Breast epithelium (tissue), 4 donors: ENCODE data around the gene GAK. TPM values are rescaled to one million over a fixed set of nuclear protein-coding genes. Genes with fewer than 3 reads are reported as not detected.

Experiments
- DNase-seq, 2 donors: peaks; one replicate each; pipeline ENCODE4 v3.0.0-alpha.2; 2019; ENCODE audit warnings: low spot score in 2 of 2
- H3K27ac ChIP-seq, 2 donors: fragments of 200-600 bp; sonication (generic) in 1 of 2; one replicate each; pipeline ENCODE4 v1.5.1; 2016 to 2019; ENCODE audit warnings: mild to moderate bottlenecking in 1 of 2
- H3K27me3 ChIP-seq, 2 donors: fragments of 200-600 bp; sonication (generic) in 1 of 2; one replicate each; pipeline versions ENCODE4 v1.5.1 to v1.6.0; 2017 to 2019; ENCODE audit warnings: control low read depth in 1 of 2, mild to moderate bottlenecking in 1 of 2
- H3K36me3 ChIP-seq: fragments of 200-600 bp; one replicate; pipeline ENCODE4 v1.5.1; 2019
- H3K4me1 ChIP-seq, 2 donors: fragments of 200-600 bp; sonication (generic); one replicate each; pipeline ENCODE4 v1.5.1; 2016 to 2019; ENCODE audit warnings: control low read depth in 1 of 2
- H3K4me3 ChIP-seq, 3 donors: fragments of 200-600 bp; sonication (generic); 1 replicate in 2 of 3; 2 replicates in 1 of 3; pipeline ENCODE4 v1.5.1; 2016 to 2019; ENCODE audit warnings: mild to moderate bottlenecking in 3 of 3, moderate library complexity in 2 of 3
- H3K9me3 ChIP-seq, 2 donors: fragments of 200-600 bp; sonication (generic) in 1 of 2; one replicate each; pipeline ENCODE4 v1.5.1; 2016 to 2019; ENCODE audit warnings: control low read depth in 1 of 2
- POLR2A ChIP-seq: fragments of 450-650 bp; IDR thresholded peaks from one replicate; pipeline ENCODE4 v1.6.1; 2016; ENCODE audit warnings: antibody characterized with exemption, mild to moderate bottlenecking, moderate library complexity
- POLR2AphosphoS5 ChIP-seq, 3 donors: sonication (generic); formaldehyde crosslinking; IDR thresholded peaks; one replicate each; pipeline ENCODE4 v1.6.1; 2017; ENCODE audit warnings: antibody characterized with exemption in 3 of 3
- intact Hi-C: fragments of 100-400 bp; cut with DNase I; formaldehyde crosslinking; loops from one replicate; pipeline ENCODE4 v1.15.1; 2023; ENCODE audit warnings: low total_unique reads
- total RNA-seq, 3 donors: library from RNA; depleted of rRNA; stranded (reverse); fragments of >200 nt; gene quantifications; one replicate each; pipeline ENCODE4 v1.1.0, GENCODE V29; 2016
- TF ChIP-seq, protein P1 (sequence below), 3 donors: fragments of 450-650 bp; IDR thresholded peaks; one replicate each; pipeline ENCODE4 v1.5.1; 2016 to 2017; ENCODE audit warnings: antibody characterized with exemption in 3 of 3, mild to moderate bottlenecking in 3 of 3, moderate library complexity in 3 of 3

GAK gene
- total RNA-seq, 3 donors from 2014 or later, result 76.2 to 95.7 (median 81.9) TPM

GRCh38 chr4:949656-950055 lies 17.5 kb upstream of the GAK start:
- TF ChIP-seq POLR2AphosphoS5 (IDR thresholded peaks at IDR 0.05) (no peak), POLR2A (no peak)
- H3K9me3 ChIP-seq, result no peaks in the 10 kb centered on the region

DNA sequence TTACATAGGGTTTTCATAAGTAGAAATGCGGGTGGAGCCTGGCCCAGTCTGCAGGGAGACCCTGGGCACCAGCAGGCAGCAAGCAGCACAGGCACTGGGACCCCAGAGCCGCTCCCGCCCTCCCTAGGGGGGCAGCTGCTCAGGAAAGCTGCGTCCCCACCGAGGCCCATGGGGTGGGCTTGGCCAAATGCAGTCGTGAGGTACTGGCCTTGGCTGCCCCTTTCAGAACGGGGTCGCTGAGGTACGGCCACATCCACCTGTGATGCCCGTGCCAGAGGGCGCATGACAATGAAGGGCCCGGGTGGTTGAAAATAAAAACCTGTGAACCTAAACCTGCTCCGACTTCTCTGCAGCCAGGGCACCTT lies 16.8 kb upstream of the GAK start:
- Histone ChIP-seq H3K4me3 (no peak overlapping the region), H3K36me3 (no peaks in the 10 kb centered on the region), H3K27me3 (no peaks in the 10 kb centered on the region), H3K9me3 (no peaks in the 10 kb centered on the region), H3K27ac (no peak overlapping the region), H3K4me1 (no peaks in the 10 kb centered on the region)
- intact Hi-C loops, result no loop called here
- no peak for TF ChIP-seq POLR2AphosphoS5 (IDR thresholded peaks at IDR 0.05)
- no peak for TF ChIP-seq POLR2A
- TF ChIP-seq, protein P1, sequence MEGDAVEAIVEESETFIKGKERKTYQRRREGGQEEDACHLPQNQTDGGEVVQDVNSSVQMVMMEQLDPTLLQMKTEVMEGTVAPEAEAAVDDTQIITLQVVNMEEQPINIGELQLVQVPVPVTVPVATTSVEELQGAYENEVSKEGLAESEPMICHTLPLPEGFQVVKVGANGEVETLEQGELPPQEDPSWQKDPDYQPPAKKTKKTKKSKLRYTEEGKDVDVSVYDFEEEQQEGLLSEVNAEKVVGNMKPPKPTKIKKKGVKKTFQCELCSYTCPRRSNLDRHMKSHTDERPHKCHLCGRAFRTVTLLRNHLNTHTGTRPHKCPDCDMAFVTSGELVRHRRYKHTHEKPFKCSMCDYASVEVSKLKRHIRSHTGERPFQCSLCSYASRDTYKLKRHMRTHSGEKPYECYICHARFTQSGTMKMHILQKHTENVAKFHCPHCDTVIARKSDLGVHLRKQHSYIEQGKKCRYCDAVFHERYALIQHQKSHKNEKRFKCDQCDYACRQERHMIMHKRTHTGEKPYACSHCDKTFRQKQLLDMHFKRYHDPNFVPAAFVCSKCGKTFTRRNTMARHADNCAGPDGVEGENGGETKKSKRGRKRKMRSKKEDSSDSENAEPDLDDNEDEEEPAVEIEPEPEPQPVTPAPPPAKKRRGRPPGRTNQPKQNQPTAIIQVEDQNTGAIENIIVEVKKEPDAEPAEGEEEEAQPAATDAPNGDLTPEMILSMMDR (IDR thresholded peaks at IDR 0.05), result no peak
- peak in 1 of 2 donors; percentile 34 for DNase-seq

More at GRCh38 chr4:949656-950055, 17.5 kb upstream of the GAK start:
- Histone ChIP-seq H3K4me1 (no peaks in the 10 kb centered on the region), H3K4me3 (no peak overlapping the region), H3K27me3 (no peaks in the 10 kb centered on the region), H3K36me3 (no peaks in the 10 kb centered on the region), H3K27ac (no peak overlapping the region)
- intact Hi-C loops, result no loop called here
- DNase-seq, result peak in 1 of 2 donors; percentile 38

DNA sequence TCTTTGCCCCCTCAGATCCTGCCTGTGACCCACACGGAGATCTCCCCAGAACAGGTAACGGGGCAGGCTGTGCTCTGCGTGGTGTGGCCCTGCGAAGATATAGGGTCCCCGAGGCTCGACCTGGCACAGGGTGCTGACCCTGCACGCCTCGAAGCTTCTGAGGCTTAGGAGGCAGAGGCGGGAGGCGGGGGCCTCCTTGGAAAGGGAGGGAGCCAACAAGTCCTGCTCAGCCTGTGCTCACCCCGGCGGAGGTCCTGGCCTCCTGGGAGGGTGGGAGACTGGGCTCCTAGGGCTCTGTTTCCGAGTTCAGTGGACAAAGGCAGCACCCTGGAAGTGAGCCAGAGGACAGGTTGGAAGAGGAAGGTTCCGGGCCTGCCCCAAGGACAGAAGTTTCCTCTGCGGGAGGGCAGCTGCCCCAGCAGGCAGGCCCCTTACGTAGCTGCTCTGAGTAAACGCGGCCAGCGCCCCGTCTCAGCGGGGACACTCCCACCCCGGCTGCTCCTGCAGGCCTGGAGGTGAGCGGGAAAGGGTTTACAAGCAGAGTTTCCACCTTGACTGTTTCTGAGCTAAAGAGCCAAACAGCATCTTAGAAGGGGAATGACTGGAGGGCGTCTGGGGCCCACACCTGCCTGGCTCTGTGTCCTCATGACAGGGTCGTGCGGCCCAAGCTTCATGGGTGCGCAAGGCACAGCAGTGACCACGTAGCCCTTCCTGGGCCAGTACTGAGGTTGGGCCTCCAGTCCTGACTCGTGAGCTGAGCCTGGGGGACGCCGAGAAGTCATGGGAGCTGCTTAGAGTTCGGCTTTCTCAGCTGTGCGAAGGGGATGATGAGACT lies 16.2 kb upstream of the GAK start:
- DNase-seq, result peak in 1 of 2 donors; percentile 46
- no peaks in the 10 kb centered on the region for H3K36me3 ChIP-seq
- H3K4me1 ChIP-seq, result no peaks in the 10 kb centered on the region
- H3K27me3 ChIP-seq, result no peaks in the 10 kb centered on the region
- no peaks in the 10 kb centered on the region for H3K9me3 ChIP-seq
- intact Hi-C loops, result no loop called here
- no peak overlapping the region for H3K4me3 ChIP-seq
- H3K27ac ChIP-seq, result no peak overlapping the region
- TF ChIP-seq POLR2AphosphoS5 (IDR thresholded peaks at IDR 0.05) (no peak), POLR2A (no peak)
- TF ChIP-seq, protein P1 (IDR thresholded peaks at IDR 0.05), result no peak

GRCh38 chr4:947491-947971 lies 15.4 kb upstream of the GAK start:
- intact Hi-C loops, result no loop called here
- Histone ChIP-seq H3K4me3 (no peak overlapping the region), H3K4me1 (no peaks in the 10 kb centered on the region), H3K9me3 (no peaks in the 10 kb centered on the region), H3K27me3 (no peaks in the 10 kb centered on the region), H3K36me3 (no peaks in the 10 kb centered on the region), H3K27ac (no peak overlapping the region)
- TF ChIP-seq POLR2AphosphoS5 (IDR thresholded peaks at IDR 0.05), result no peak
- TF ChIP-seq POLR2A, result no peak
- peak in 1 of 2 donors; percentile 48 for DNase-seq

- DNase-seq, result no peak
- Histone ChIP-seq H3K27me3 (no peaks in the 10 kb centered on the region), H3K36me3 (no peaks in the 10 kb centered on the region), H3K4me1 (no peaks in the 10 kb centered on the region), H3K27ac (no peak overlapping the region), H3K9me3 (no peaks in the 10 kb centered on the region), H3K4me3 (no peak overlapping the region)
- intact Hi-C loops, result no loop called here
- TF ChIP-seq POLR2AphosphoS5 (IDR thresholded peaks at IDR 0.05) (no peak), POLR2A (no peak)
- TF ChIP-seq, protein P1 (IDR thresholded peaks at IDR 0.05), result no peak
Measured at GRCh38 chr4:946517-947471, 14.7 kb upstream of the GAK start.

- DNase-seq, result no peak
- H3K27me3 ChIP-seq, result no peaks in the 10 kb centered on the region
- intact Hi-C loops, result no loop called here
- no peak overlapping the region for H3K4me3 ChIP-seq
- no peaks in the 10 kb centered on the region for H3K36me3 ChIP-seq
- no peaks in the 10 kb centered on the region for H3K4me1 ChIP-seq
- no peaks in the 10 kb centered on the region for H3K9me3 ChIP-seq
- H3K27ac ChIP-seq, result no peak overlapping the region
- TF ChIP-seq POLR2AphosphoS5 (IDR thresholded peaks at IDR 0.05) (no peak), POLR2A (no peak)
- TF ChIP-seq, protein P1 (IDR thresholded peaks at IDR 0.05), result no peak
Measured at GRCh38 chr4:946103-946450, 14.0 kb upstream of the GAK start.
